Germinal center (tissue), 1 donor: ENCODE measurements around the gene CIC.

Experiments used
- DNase-seq: peaks from one replicate; pipeline ENCODE4 v3.0.0; 2012; ENCODE audit warnings: mixed read lengths, low spot score

The CIC gene

GRCh38 chr19:42288881-42289555 is 20.0 kb downstream of the CIC start:
- DNase-seq = no peak

- no peak for DNase-seq
These were observed 20.5 kb downstream of the CIC start for GRCh38 chr19:42289556-42290041.

GRCh38 chr19:42290136-42290522 is 21.1 kb downstream of the CIC start:
- no peak for DNase-seq

GRCh38 chr19:42290523-42291434 is 21.7 kb downstream of the CIC start:
- DNase-seq = peak; percentile 79

GRCh38 chr19:42291435-42291810 is 22.4 kb downstream of the CIC start:
- no peak for DNase-seq

- DNase-seq = no peak
These were observed 23.2 kb downstream of the CIC start for GRCh38 chr19:42292042-42292960.

GRCh38 chr19:42292963-42293362 is 23.9 kb downstream of the CIC start:
- no peak for DNase-seq

GRCh38 chr19:42293540-42293939 is 24.5 kb downstream of the CIC start:
- no peak for DNase-seq

- no peak for DNase-seq
These were observed 24.9 kb downstream of the CIC start for GRCh38 chr19:42293948-42294347.

GRCh38 chr19:42294471-42295137 is 25.6 kb downstream of the CIC start:
- no peak for DNase-seq

- no peak for DNase-seq
These were observed 26.3 kb downstream of the CIC start for GRCh38 chr19:42295342-42295741.

GRCh38 chr19:42295831-42296525 is 26.9 kb downstream of the CIC start:
- DNase-seq = peak; percentile 75

GRCh38 chr19:42297039-42297438 is 28.0 kb downstream of the CIC start:
- no peak for DNase-seq

GRCh38 chr19:42301646-42302203 is 32.7 kb downstream of the CIC start, which contains the start of gene PRR19:
TSS of gene PRR19 (plus strand) at chr19:42302132. CDS start at chr19:42309585, 7,453 bp downstream.
- DNase-seq = no peak

- no peak for DNase-seq
These were observed 34.0 kb downstream of the CIC start for GRCh38 chr19:42303101-42303464.

- no peak for DNase-seq
These were observed 34.8 kb downstream of the CIC start for GRCh38 chr19:42303876-42304275.

- no peak for DNase-seq
These were observed 37.6 kb downstream of the CIC start for GRCh38 chr19:42306646-42307045.

GRCh38 chr19:42309686-42310085 is 40.6 kb downstream of the CIC start:
- no peak for DNase-seq

GRCh38 chr19:42311657-42312056 is 42.6 kb downstream of the CIC start:
- DNase-seq = no peak

GRCh38 chr19:42312370-42312769 is 43.3 kb downstream of the CIC start:
- no peak for DNase-seq
